H54 (cell line): ENCODE measurements around the gene ATP11A.
A peak's percentile ranks its signal among the peaks of the same experiment; 100 is the strongest.
"Not testable (repeated sequence)": the region's sequence is repeated elsewhere in the genome, so short reads cannot be mapped to it uniquely, and the experiment has no call there.

Source experiments
- DNase-seq: peaks from one replicate; pipeline ENCODE4 v3.0.0; 2011; ENCODE audit warnings: low spot score, mixed read lengths; ENCODE audit not compliant: insufficient read length
- FAIRE-seq: peaks from 3 replicates; lab custom pipeline; 2011; peaks lifted over from hg19 to GRCh38; lab: Jason Lieb, UNC
- POLR2A ChIP-seq: IDR thresholded peaks from 2 replicates; pipeline ENCODE4 v1.6.1; 2011; ENCODE audit warnings: low read depth, mild to moderate bottlenecking, low read length

ATP11A gene

DNA sequence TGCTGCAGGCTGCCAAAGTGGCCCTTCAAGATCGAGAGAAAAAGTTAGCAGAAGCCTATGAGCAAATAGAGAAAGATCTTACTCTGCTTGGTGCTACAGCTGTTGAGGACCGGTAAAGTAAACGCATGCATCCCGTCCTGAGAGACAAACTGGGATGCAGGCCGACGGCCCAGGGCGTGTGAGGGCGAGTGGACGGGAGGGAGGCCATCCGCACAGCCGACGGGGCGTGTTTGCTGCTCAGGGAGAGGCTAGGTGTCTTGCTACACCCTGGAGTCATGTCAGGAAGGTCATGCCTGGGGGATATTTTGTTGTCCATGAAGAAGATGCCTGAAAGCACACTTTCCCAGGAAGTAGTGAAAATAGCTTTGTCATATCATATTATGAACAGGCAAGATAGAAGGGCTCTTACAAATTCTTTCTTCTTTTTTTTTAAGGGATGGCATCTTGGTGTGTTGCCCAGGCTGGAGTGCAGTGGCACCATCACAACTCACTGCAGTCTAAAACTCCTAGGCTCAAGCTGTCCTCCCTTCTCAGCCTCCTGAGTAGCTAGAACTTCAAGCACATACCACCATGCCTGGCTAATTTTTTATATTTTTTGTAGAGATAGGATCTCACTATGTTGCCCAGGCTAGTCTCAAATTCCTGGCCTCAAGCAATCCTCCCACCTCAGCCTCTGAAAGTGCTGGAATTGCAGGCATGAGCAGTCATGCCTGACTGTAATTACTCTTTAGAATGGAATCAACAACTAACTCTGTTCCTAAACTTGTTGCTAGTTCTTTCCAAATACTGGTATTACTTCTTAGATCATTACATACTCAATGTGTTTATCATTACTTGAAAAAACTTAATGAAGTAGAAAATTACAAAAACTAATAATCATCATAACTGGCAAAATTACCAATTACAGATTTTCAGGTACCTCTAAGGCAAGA, 161.5 kb downstream of the ATP11A start:
- TF ChIP-seq POLR2A, result no peak
- DNase-seq (no peak), FAIRE-seq (no peak)

DNA sequence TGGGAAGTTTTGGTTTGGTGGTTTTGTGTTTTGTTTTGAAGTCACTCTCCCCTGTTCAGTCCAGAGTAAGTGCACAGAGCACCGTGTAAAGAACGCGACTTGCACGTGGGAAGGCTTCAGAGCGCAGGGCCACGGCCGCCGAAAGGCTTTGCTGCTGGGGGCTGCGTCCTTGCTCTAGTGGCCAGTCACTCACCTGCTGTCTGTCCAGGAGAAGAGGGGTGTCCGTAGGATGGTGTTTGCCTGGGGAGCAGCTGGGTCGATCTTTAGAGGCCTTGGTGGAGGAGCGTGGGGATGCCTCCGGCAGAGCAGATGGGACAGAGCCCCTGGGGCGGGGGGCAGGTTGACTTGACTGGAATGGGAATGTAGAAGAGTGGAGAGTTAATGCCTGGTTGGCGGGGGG, 162.6 kb downstream of the ATP11A start:
- no peak for FAIRE-seq
- TF ChIP-seq POLR2A, result no peak
- no peak for DNase-seq

DNA sequence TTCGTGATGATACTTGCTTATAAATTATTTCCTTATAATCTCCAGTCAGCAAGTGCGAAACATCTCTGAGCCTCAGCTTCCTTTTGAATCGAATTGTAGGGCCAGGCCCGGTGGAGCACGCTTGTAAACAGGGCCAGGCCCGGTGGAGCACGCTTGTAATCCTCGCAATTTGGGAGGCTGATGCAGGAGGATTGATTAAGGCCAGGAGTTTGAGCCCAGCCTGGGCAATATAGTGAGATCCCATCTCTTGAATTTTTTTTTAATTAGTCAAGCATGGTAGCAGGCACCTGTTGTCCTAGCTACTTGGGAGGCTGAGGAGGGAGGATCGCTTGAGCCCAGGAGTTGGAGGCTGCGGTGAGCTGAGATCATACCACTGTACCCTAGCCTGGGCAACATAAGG, 163.0 kb downstream of the ATP11A start:
- DNase-seq (no peak), FAIRE-seq (no peak)
- TF ChIP-seq POLR2A, result no peak

DNA sequence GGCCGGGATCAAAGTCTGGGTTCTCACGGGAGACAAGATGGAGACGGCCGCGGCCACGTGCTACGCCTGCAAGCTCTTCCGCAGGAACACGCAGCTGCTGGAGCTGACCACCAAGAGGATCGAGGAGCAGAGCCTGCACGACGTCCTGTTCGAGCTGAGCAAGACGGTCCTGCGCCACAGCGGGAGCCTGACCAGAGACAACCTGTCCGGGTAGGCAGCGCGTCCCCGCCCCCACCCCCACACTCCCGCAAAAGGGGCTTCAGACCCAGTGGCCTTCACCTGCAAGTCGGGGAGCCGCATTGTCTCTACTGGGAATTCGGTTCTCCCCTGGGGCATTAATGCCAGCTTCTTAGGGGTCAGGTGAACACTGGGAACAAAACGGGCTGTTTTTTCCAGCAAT, 164.5 kb downstream of the ATP11A start:
- no peak for TF ChIP-seq POLR2A
- DNase-seq (no peak), FAIRE-seq (no peak)

DNA sequence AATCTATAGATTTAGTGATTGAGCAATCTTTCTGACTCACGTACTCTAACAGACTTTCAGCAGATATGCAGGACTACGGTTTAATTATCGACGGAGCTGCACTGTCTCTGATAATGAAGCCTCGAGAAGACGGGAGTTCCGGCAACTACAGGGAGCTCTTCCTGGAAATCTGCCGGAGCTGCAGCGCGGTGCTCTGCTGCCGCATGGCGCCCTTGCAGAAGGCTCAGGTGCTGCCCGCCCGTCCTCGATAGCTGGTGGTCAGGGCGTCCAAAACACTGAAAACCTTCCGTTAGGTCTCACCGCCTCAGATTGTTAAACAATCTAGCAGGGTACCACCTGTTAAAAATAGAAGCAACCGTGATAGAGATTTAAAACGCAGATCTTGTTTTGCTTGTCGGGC, 166.0 kb downstream of the ATP11A start:
- DNase-seq (no peak), FAIRE-seq (no peak)
- TF ChIP-seq POLR2A, result no peak

DNA sequence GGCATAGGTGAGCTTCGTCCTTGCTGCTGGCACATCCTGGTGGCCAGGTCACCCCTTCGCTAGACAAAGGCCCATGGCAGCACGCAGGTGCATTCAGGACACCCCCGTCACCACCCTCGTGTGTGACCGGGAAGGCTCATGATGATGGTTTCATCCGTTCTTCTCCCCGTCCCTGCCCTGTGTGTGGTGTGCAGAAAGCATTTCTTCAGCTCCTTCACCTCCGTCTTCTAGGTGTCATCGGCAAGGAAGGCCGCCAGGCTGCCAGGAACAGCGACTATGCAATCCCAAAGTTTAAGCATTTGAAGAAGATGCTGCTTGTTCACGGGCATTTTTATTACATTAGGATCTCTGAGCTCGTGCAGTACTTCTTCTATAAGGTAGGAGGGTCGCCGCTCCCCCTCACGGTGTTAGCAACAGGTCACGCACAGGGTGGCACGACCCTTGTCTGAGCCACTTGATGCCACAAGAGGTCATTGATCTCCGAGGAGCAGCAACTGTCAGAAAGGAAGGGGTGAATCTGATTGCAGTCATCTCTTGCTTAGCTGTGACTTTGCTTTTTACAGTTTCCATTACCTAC, 168.2 kb downstream of the ATP11A start:
- no peak for TF ChIP-seq POLR2A
- FAIRE-seq (no peak), DNase-seq (no peak)

DNA sequence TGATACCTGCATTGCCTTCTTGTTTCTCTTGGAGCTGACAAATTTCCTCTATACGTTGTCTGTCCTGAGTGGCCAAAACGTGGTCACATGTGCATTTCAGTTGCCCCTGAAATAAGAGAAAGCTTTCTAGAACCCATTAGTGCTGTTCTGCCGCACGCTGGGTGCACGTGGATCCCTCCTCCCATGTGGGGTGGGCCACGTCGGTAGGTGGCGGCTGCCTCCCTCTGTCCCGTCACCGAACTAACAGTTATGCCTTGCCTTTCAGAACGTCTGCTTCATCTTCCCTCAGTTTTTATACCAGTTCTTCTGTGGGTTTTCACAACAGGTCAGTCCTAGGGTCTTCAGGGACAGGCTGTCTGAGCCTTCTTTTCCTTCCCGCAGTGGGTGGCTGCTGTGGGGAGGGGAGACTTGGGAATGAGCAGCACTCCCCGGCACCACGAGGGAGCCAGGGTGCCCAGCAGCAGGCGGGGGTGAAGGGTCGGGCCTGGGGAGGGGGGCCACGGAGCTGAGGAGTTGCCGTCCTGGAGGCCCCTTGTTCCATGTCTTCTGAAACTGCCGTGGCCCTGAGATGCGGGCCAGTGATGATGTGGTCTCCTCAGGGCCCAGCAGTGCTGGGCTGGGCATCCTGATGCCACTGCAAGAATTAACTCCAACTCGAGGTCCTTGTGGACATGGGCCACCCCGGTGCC, 169.4 kb downstream of the ATP11A start:
- DNase-seq (no peak), FAIRE-seq (no peak)
- TF ChIP-seq POLR2A, result no peak

DNA sequence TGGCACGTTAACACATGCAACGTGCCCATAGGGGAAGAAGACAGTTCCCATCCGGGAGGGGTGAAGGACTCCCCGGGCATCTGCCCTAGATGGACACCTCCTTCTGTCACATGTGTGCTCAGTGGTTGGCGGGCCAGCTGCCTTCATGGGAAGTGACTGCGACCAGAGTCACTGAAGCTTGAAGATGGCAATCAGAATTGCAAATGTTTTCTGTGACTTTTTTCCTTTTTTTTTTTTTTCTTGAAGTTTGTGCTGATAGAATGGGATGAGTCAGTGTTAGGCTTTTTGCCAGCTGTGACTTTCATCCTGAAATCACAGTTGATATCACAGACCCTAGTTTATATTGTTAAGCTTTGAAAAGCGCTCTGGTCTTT, 170.0 kb downstream of the ATP11A start:
- DNase-seq, result peak; percentile 46
- TF ChIP-seq POLR2A, result no peak

DNA sequence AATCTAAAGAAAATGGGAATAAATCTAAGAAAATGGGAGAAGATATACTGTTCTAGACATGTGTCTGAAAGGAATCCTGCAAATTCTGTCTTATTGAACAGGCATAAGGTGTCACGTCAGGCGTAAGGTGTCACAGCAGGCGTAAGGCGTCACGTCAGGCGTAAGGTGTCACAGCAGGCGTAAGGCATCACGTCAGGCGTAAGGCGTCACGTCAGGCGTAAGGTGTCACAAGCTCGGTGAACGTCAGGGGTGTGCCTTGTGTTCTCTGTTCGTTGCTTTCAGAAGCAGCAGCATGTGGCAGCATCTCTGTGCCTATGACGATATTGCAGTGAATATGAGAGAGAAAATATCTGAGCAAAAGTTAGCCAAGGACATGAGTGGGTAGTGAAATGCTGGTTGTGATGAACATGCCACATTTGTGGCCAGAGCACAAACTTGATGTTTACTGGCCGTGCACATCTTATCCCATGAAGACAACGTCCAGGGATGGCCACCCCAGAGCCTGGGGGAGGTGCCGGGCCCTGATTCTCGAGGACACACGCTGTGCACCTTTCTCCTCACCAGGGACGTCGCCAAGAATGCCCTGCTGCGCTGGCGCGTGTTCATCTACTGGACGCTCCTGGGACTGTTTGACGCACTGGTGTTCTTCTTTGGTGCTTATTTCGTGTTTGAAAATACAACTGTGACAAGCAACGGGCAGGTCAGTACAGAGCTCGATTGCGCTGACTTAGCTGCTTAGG, 172.2 kb downstream of the ATP11A start:
- no peak for DNase-seq
- TF ChIP-seq POLR2A, result no peak
- peak; percentile 89 for FAIRE-seq

More for the DNA sequence above, 170.0 kb downstream of the ATP11A start:
- FAIRE-seq, result peak; percentile 81

DNA sequence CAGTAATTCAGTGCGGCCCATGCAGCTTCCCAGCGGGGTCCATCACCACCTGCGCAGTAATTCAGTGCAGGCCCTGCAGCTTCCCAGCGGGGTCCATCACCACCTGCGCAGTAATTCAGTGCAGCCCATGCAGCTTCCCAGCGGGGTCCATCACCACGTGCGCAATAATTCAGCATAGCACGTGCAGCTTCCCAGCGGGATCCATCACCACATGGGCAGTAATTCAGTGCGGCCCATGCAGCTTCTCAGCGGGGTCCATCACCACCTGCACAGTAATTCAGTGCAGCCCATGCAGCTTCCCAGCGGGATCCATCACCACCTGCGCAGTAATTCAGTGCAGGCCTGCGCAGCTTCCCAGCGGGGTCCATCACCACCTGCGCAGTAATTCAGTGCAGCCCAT, 173.5 kb downstream of the ATP11A start:
- DNase-seq, FAIRE-seq: not testable (repeated sequence)

DNA sequence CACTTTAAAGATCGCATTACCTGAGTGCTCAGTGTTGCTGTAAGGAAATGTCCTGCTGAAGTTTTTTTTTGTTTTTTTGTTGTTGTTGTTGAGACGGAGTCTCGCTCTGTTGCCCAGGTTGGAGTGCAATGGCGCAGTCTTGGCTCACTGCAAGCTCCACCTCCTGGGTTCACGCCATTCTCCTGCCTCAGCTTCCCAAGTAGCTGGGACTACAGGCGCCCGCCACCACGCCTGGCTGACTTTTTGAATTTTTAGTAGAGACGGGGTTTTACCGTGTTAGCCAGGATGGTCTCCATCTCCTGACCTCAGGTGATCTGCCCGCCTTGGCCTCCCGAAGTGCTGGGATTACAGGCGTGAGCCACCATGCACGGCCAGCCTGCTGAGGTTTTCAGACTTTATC, 175.6 kb downstream of the ATP11A start:
- not testable (repeated sequence) for FAIRE-seq, DNase-seq

DNA sequence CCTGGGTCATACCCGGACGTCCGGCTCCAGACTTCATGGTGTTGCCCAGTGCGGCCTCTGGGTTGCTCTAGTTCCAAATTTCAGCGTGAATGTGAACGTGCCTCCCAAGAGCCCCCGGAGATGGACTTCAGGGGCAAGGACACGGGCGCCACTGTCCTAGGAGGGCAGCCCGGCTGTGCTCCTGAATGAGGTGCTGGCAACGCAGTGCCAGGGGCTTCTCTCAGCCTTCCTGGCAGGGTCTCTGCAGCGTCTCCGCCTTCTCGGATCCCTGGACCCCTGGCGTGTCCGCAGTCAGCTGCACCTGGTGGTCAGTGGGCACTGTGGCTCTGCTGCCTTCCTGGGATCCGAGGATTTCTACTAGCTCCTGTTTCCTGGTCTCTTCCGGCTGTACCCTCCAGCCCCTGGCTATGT, 177.5 kb downstream of the ATP11A start:
- DNase-seq (no peak), FAIRE-seq (no peak)
- no peak for TF ChIP-seq POLR2A

DNA sequence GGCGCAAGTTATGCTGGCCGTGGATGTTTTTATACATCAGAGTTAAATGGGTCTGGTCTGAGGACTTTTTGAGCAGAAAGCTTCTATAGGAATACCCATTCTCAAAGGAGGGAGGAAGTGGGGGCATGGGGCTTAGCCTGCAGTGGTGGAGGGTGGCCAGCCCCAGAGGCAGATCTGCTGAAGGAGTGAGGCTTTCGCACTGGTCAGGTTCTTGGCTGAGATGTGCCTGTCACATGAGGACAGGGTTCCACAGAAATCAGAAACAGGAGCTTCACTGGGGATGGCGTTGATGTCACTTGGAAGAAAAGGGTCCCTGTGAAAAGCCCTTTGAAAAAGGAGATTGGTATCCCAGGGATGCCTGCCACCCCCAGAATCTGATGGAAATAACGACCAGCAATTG, 178.5 kb downstream of the ATP11A start:
- no peak for TF ChIP-seq POLR2A

More for the DNA sequence above, 178.5 kb downstream of the ATP11A start:
- FAIRE-seq (no peak), DNase-seq (no peak)
